Neutrophil (primary cell): ENCODE measurements around the gene ITGAX.
A peak's percentile ranks its signal among the peaks of the same experiment; 100 is the strongest.

Source experiments
- H3K27ac ChIP-seq: fragments of 200-600 bp; sonication (generic); 2 replicates; pipeline ENCODE4 v1.5.1; 2016; ENCODE audit warnings: mild to moderate bottlenecking, moderate library complexity
- H3K27me3 ChIP-seq: fragments of 200-600 bp; sonication (generic); 2 replicates; pipeline ENCODE4 v1.6.0; 2016; ENCODE audit warnings: mild to moderate bottlenecking
- H3K36me3 ChIP-seq: fragments of 200-600 bp; sonication (generic); 2 replicates; pipeline ENCODE4 v1.5.1; 2017
- H3K4me1 ChIP-seq, 2 experiments: fragments of 200-600 bp in 1 of 2; sonication (generic) in 1 of 2; 1 replicate in 1 of 2; 2 replicates in 1 of 2; pipeline versions ENCODE4 v1.5.1 to v1.6.1; 2013 to 2016; ENCODE audit warnings: low read depth in 1 of 2, low read length in 1 of 2, mild to moderate bottlenecking in 1 of 2, moderate library complexity in 1 of 2; ENCODE audit not compliant: control insufficient read depth in 1 of 2, insufficient read depth in 1 of 2
- H3K4me3 ChIP-seq, 2 experiments: fragments of 200-600 bp in 1 of 2; sonication (generic) in 1 of 2; 1 replicate in 1 of 2; 2 replicates in 1 of 2; pipeline ENCODE4 v1.5.1; 2013 to 2016; ENCODE audit warnings: low read depth in 1 of 2, low read length in 1 of 2, mild to moderate bottlenecking in 1 of 2, moderate library complexity in 1 of 2
- H3K9me3 ChIP-seq: fragments of 200-600 bp; sonication (generic); 2 replicates; pipeline ENCODE4 v1.5.1; 2016
- TF ChIP-seq, protein P1 (sequence below): fragments of 200-600 bp; sonication (generic); IDR thresholded peaks from 2 replicates; pipeline ENCODE4 v1.5.1; 2016; ENCODE audit warnings: antibody characterized with exemption

ITGAX gene

GRCh38 chr16:31344712-31345111, 10.3 kb upstream of the ITGAX start:
- Histone ChIP-seq H3K27ac (peak overlapping the region; percentile 70), H3K4me3 (no peak overlapping the region), H3K27me3 (no peaks in the 10 kb centered on the region), H3K36me3 (no peaks in the 10 kb centered on the region), H3K4me1 (peaks cover 22 to 27% of the 10 kb centered on the region in 2 experiments), H3K9me3 (no peaks in the 10 kb centered on the region)
- TF ChIP-seq, protein P1, sequence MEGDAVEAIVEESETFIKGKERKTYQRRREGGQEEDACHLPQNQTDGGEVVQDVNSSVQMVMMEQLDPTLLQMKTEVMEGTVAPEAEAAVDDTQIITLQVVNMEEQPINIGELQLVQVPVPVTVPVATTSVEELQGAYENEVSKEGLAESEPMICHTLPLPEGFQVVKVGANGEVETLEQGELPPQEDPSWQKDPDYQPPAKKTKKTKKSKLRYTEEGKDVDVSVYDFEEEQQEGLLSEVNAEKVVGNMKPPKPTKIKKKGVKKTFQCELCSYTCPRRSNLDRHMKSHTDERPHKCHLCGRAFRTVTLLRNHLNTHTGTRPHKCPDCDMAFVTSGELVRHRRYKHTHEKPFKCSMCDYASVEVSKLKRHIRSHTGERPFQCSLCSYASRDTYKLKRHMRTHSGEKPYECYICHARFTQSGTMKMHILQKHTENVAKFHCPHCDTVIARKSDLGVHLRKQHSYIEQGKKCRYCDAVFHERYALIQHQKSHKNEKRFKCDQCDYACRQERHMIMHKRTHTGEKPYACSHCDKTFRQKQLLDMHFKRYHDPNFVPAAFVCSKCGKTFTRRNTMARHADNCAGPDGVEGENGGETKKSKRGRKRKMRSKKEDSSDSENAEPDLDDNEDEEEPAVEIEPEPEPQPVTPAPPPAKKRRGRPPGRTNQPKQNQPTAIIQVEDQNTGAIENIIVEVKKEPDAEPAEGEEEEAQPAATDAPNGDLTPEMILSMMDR: no peak

DNA sequence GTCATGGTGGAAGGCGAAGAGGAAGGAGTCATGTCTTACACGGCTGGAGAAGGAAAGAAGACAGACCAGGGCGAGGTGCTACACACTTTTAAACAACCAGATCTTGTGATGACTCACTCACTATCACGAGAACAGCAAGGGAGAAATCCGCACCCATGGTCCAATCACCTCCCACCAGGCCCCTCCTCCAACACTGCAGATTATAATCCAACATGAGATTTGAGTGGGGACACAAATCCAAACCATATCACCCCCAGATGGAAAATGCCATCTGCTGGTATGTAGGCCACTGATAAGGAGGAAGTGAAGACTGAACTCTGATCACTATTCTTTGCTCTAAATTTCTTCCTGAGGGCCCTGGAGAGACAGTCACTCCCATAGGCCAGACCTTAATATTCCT, 7.5 kb upstream of the ITGAX start:
- Histone ChIP-seq H3K27me3 (no peaks in the 10 kb centered on the region), H3K36me3 (no peaks in the 10 kb centered on the region), H3K27ac (peak overlapping the region; percentile 51), H3K9me3 (no peaks in the 10 kb centered on the region), H3K4me1 (peaks cover 49 to 55% of the 10 kb centered on the region in 2 experiments), H3K4me3 (no peak overlapping the region)
- TF ChIP-seq, protein P1: no peak

DNA sequence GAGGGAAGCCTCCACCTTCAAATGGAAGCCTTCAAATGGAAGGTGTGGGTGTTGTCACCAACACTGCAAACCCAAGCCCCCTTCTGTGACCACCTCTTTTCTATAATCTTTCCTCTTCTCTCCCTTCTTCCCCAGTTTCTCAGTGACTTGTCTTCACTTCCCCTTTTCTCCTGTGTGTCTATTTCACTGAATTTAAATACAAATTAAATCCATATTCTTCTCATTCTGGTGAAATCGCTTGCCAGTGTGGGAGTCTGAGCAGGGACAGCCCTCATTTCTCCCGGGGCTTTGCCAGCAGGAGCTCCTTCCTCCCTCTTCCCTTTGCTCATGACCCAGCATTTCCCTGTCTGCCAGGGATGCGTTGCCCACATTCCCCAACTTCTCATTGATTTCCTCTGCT, 6.4 kb upstream of the ITGAX start:
- Histone ChIP-seq H3K36me3 (no peaks in the 10 kb centered on the region), H3K27me3 (no peaks in the 10 kb centered on the region), H3K27ac (peak overlapping the region; percentile 51), H3K4me3 (no peak overlapping the region), H3K4me1 (peaks cover 60 to 65% of the 10 kb centered on the region in 2 experiments), H3K9me3 (no peaks in the 10 kb centered on the region)
- TF ChIP-seq, protein P1: no peak

DNA sequence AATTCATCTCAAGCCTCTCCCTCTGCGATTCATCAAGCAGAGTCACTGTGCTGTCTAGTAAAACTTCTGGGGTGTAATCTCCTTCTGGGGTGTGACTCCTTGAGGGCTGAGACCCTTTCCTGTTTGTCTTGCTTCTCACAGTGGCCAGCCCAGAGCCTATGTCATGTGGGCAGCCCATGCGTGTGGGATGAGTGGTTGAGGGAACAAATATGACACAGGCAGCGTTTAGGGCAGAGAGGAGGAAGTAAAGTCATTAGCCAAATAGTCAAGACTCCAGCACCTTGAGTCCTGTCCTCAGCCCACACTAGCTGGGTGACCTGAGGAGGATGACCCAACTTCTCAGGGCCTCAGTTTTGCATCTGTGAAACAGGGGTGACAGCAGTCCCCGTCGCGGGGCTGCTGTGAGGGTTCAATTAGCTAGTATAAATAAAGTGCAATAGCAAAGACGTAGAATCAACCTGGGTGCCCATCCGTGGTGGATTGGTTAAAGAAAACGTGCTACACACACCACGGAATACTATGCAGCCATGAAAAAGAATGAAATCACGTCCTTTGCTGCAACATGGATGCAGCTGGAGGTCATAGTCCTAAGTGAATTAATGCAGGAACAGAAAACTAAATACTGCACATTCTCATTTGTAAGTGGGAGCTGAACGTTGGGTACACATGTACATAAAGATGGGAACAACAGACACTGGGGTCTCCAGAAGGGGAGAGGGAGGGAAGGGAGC, 4.5 kb upstream of the ITGAX start:
- Histone ChIP-seq H3K9me3 (no peaks in the 10 kb centered on the region), H3K36me3 (no peaks in the 10 kb centered on the region), H3K4me1 (peaks cover 69 to 70% of the 10 kb centered on the region in 2 experiments), H3K4me3 (peak overlapping the region in 1 of 2 experiments; percentile 6), H3K27me3 (no peaks in the 10 kb centered on the region), H3K27ac (peak overlapping the region; percentile 99)
- TF ChIP-seq, protein P1: no peak

GRCh38 chr16:31351246-31351941, 3.6 kb upstream of the ITGAX start:
- peak overlapping the region; percentile 99 for H3K27ac ChIP-seq
- H3K27me3 ChIP-seq: no peaks in the 10 kb centered on the region
- peaks cover 78 to 80% of the 10 kb centered on the region in 2 experiments for H3K4me1 ChIP-seq
- peak overlapping the region; percentile 42 to 44 for H3K4me3 ChIP-seq
- TF ChIP-seq, protein P1: no peak
- peaks cover 6% of the 10 kb centered on the region for H3K36me3 ChIP-seq
- H3K9me3 ChIP-seq: no peaks in the 10 kb centered on the region
